Activated naive CD8-positive, alpha-beta T cell (primary cell): ENCODE measurements around the gene PDCL2.

Source experiments
- H3K27ac Mint-ChIP-seq: one replicate; pipeline ENCODE4 v1.8.0; 2021; ENCODE audit warnings: mixed read lengths
- H3K27me3 Mint-ChIP-seq: one replicate; pipeline ENCODE4 v1.8.0; 2021; ENCODE audit warnings: mixed read lengths
- H3K36me3 Mint-ChIP-seq: one replicate; pipeline ENCODE4 v1.8.0; 2021; ENCODE audit warnings: mixed read lengths
- H3K4me1 Mint-ChIP-seq: one replicate; pipeline ENCODE4 v1.8.0; 2021; ENCODE audit warnings: low read depth, mixed read lengths
- H3K4me3 Mint-ChIP-seq: one replicate; pipeline ENCODE4 v1.8.0; 2021; ENCODE audit warnings: mild to moderate bottlenecking, mixed read lengths
- H3K9me3 Mint-ChIP-seq: one replicate; pipeline ENCODE4 v1.8.0; 2021; ENCODE audit warnings: low read depth, mixed read lengths

The PDCL2 gene

DNA sequence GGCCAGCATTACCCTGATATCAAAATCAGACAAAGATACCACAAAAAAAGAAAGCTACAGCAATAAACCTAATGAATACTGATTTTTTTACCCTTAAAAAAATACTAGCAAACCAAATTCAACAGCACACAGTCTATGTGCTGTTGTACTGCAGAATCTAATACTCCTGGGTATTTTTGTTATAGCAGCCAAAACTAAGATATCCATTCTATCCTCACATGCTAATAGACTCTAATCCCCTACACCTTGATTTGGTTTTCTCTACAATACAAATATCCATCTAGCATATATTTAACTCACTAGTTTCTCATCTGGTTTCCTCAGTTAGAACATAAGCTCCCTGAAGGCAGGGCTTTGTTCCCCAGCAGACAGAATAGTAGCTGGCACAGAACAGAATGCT lies 57.7 kb downstream of the PDCL2 start:
- Mint-ChIP-seq H3K27ac (no peak overlapping the region), H3K9me3 (peaks cover 10% of the 10 kb centered on the region), H3K4me1 (peaks cover 29% of the 10 kb centered on the region), H3K4me3 (no peak overlapping the region), H3K36me3 (peaks cover 32% of the 10 kb centered on the region), H3K27me3 (no peaks in the 10 kb centered on the region)

DNA sequence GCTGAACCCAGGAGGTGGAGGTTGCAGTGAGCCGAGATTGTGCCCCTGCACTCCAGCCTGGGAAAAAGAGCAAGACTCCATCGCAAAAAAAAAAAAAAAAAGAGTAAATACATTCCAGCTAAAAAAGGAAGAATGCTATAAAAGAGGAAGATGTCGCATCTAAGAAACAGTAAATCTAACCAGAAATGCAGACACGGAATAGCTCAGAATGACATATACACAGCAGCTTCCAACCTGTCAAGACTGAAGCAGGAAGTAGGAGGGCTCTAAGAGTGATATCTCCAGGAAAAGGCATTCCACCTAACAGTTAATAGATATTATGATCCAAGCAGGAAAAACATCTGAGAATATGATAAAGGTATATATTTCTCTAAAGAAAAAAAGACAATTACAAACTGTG lies 61.4 kb downstream of the PDCL2 start:
- H3K27me3 Mint-ChIP-seq = no peaks in the 10 kb centered on the region
- H3K4me1 Mint-ChIP-seq = peaks cover 16% of the 10 kb centered on the region
- peaks cover 36% of the 10 kb centered on the region for H3K36me3 Mint-ChIP-seq
- H3K9me3 Mint-ChIP-seq = peaks cover 10% of the 10 kb centered on the region
- no peak overlapping the region for H3K27ac Mint-ChIP-seq
- no peak overlapping the region for H3K4me3 Mint-ChIP-seq

DNA sequence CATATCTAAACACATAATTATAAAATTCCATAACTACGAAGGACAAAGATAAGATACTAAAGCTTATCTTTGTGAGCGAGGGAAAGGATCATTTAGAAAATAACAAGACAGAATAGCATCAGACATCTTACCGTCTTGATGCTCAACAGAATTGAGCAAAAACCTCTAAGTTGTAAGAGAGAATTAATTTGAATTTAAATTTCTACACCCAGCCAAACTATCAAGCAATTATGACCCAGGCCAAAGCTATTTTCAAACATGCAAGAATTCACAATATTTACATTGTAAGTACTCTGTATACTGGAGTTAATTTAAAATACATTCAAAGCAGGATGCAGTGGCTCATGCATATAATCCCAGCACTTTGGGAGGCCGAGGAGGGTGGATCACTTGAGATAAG lies 61.9 kb downstream of the PDCL2 start:
- Mint-ChIP-seq H3K27ac (no peak overlapping the region), H3K27me3 (no peaks in the 10 kb centered on the region), H3K4me1 (peaks cover 16% of the 10 kb centered on the region), H3K36me3 (peaks cover 36% of the 10 kb centered on the region), H3K4me3 (no peak overlapping the region), H3K9me3 (peaks cover 10% of the 10 kb centered on the region)

DNA sequence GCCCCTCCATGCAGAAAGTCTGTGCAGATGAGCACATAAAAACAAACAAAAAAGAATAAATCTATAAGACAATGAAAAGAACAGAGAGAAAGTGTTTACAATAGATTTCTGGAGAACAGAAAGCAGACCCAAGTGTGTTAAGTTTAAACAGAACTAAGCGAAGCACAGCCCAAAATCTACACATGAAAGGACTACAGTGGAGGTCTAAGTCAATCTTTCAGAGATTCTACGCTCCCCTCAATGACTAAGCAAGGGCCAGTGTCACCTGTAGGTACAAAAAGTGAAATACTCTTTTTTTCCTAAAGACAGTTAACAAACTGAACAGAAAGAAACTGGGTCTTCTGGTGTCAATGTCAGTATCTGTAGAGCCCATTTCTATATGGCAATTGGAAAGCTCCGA lies 63.6 kb downstream of the PDCL2 start:
- Mint-ChIP-seq H3K27me3 (no peaks in the 10 kb centered on the region), H3K4me1 (peaks cover 20% of the 10 kb centered on the region), H3K27ac (no peak overlapping the region), H3K9me3 (peaks cover 10% of the 10 kb centered on the region), H3K36me3 (peaks cover 32% of the 10 kb centered on the region), H3K4me3 (no peak overlapping the region)

DNA sequence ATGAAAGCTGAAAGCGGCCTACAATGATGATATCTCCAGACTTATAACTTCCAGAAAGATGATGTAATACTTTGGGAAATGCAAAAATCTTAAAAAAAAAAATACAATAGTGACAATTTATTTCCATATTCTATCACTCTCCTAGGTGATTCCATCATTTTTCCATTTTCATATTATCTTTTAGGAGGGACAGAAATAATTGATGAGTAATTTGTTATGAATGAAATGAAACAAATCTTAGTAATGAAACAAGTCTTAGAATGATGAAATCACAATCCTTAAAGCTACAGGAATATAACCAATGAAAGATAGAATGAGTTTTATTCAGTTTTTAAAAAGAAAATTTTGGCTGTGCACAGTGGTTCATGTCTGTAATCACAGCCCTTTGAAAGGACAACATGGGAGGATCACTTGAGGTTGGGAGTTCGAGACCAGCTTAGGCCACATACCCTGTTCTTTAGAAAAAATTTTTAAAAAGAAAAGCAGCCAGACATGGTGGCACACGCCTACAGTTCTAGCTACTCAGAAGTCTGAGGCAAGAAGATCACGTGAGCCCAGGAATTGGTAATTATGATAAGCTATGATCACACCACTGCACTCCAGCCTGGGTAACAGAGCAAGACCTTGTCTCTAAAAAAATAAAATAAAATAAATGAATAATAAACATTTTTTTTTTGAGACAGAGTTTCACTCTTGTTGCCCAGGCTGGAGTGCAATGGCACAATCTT lies 67.0 kb downstream of the PDCL2 start:
- Mint-ChIP-seq H3K4me3 (no peak overlapping the region), H3K9me3 (peaks cover 5% of the 10 kb centered on the region), H3K36me3 (peaks cover 25% of the 10 kb centered on the region), H3K27me3 (no peaks in the 10 kb centered on the region), H3K27ac (no peak overlapping the region), H3K4me1 (peaks cover 19% of the 10 kb centered on the region)

DNA sequence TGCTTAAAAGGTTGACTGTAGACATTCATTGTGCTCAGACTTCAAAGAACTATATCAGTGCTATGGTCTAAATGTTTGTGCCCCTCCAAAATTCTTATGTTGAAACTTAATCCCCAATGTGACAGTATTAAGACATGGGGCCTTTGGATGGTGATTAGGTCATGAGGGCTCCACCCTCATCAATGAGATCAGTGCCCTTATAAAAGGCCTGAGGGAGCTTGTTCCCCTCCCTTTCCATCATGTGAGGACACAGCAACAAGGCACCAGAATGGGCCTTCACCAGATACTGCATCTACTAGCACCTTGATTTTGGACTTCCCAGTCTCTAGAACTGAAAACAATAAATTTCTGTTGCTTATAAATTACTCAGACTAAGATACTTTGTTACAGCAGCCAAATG lies 73.6 kb downstream of the PDCL2 start:
- Mint-ChIP-seq H3K4me3 (no peak overlapping the region), H3K4me1 (peaks cover 5% of the 10 kb centered on the region), H3K9me3 (no peaks in the 10 kb centered on the region)

DNA sequence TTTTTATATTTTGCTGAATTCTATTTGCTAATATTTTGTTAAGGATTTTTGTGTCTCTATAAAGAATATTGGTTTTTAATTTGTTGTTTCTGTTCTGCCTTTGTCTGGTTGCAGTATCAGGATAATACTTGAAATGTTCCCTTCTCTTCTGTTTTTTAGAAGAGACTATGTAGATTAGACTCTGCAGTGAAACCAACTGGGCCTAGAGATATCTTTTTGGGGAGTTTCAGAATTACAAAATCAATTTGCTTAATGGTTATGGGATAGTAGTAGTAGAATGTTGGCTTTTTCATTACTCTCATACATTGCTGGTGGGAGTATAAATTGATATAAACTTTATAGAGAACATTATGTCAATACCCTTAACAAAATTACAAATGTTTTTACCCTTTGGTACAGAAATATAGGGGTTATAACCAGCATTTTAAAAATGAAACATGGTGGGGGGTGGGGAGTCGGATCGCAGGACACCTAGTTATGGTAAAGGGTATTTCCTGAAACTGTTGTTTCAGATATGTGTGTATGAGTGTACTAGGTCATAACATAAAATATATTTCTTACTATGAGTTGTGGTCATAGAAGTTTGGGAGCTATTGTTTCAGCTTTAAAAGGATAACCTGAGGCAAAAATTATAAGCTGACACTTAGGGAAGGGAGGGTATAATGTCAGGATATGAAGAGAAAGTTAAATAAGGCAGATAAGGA lies 74.4 kb downstream of the PDCL2 start:
- Mint-ChIP-seq H3K4me3 (no peak overlapping the region), H3K36me3 (peaks cover 17% of the 10 kb centered on the region), H3K9me3 (peaks cover 1% of the 10 kb centered on the region), H3K4me1 (peaks cover 5% of the 10 kb centered on the region), H3K27me3 (no peaks in the 10 kb centered on the region), H3K27ac (no peak overlapping the region)

More for the DNA sequence above, 73.6 kb downstream of the PDCL2 start:
- Mint-ChIP-seq H3K27ac (no peak overlapping the region), H3K36me3 (peaks cover 17% of the 10 kb centered on the region), H3K27me3 (no peaks in the 10 kb centered on the region)

DNA sequence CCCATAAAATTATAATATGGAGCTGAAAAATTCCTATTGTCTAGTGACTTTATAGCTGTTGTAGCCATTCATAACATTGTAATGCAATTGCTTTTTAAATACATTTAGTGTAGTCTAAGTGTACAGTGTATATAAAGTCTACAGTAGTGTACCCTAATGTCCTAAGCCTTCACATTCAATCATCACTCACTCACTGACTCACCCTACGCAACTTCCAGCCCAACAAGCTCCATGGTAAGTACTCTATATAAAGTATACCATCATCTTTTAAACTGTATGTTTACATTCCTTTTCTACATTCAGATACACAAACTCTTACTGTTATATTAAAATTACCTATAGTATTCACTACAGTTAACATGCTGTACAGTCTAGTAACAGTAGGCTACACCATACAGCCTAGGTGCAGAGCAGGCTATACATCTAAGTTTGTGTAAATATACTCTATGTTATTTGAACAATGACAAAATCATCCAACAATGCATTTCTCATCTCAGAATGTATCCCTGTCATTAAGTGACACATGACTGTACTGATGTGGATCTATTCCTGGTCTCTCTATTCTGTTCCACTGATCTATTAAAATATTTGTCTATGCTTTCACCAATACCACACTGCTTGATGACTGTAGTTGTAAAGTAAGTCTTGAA lies 79.0 kb downstream of the PDCL2 start:
- Mint-ChIP-seq H3K27ac (no peak overlapping the region), H3K36me3 (peaks cover 15% of the 10 kb centered on the region), H3K9me3 (peaks cover 3% of the 10 kb centered on the region), H3K27me3 (no peaks in the 10 kb centered on the region), H3K4me1 (peaks cover 21% of the 10 kb centered on the region), H3K4me3 (no peak overlapping the region)

DNA sequence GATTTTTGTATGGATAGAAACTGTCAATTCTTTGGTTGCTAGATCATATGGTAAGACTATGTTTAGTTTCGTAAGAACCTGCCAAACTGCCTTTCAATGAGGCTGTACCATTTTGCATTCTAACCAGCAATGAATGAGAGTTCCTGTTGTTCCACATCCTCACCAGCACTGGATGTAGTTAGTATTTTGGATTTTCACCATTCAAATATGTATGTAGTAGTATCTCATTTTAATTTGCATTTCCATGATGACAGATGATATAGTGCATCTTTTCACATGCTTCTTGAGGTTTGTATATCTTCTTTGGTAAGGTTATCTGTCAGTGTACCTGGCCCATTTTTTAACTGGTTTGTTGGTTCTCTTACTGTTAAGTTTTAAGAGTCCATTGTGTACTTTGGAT lies 80.0 kb downstream of the PDCL2 start:
- Mint-ChIP-seq H3K36me3 (peaks cover 14% of the 10 kb centered on the region), H3K4me1 (peaks cover 20% of the 10 kb centered on the region), H3K27me3 (no peaks in the 10 kb centered on the region), H3K4me3 (no peak overlapping the region), H3K27ac (no peak overlapping the region), H3K9me3 (peaks cover 3% of the 10 kb centered on the region)

DNA sequence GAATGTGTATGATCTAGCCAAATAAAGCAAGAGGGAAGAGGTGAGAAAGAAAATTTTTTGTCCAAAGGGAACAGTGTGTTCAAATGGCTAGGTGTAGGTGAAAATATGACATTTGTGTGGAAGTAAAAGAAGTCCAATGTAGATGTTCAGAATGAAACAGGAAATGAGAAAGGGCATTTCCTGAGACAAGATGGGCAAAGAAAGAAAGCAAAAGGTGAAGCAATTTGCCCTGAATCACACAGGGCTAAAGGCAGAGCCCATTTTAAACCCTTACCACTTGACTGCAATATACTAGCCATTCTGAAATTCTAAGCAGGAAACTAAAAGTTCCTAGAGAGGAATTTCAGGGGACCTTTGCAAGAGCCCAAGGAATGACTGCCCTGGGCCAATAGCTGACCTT lies 81.4 kb downstream of the PDCL2 start:
- Mint-ChIP-seq H3K27me3 (no peaks in the 10 kb centered on the region), H3K36me3 (peaks cover 12% of the 10 kb centered on the region), H3K4me3 (no peak overlapping the region), H3K27ac (no peak overlapping the region), H3K4me1 (peaks cover 22% of the 10 kb centered on the region), H3K9me3 (peaks cover 3% of the 10 kb centered on the region)

DNA sequence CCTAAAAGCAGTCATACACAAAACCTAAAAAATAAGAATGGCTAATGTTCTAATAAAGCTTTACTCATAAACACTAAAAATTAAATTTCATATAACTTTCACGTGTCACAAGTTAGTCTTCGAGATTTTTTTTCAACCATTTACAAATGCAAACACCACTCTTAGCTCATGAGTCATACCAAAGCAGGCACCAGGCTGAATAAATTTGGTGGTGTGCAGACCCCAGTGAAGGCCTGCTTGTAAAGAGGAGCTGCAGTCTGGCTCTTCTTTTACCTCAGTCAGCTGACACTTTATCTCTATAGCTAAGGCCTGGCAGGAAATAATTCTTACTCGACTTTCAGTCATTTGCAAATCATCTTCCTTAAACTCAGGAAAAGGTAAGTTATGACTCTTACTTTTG lies 82.8 kb downstream of the PDCL2 start:
- Mint-ChIP-seq H3K4me1 (peaks cover 22% of the 10 kb centered on the region), H3K27me3 (no peaks in the 10 kb centered on the region), H3K27ac (no peak overlapping the region), H3K4me3 (no peak overlapping the region), H3K9me3 (peaks cover 3% of the 10 kb centered on the region), H3K36me3 (peaks cover 12% of the 10 kb centered on the region)

DNA sequence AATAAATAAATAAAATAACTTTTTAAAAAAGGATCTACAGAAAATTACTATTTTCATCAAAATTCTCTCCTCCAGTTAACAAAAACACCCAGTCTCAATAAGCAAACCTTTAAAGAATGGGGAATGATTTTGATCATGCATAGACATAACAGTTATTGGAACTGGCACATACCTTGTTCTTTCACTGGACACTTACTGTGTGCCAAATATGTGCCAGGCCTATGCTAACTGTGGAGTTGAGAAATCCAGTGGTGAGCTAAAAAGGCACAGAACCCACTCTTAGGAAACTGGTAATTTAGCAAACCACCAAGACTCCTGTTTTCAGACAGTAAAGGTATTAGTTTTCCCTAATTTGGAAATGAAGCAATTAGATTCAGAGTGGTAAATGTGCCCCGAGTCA lies 84.4 kb downstream of the PDCL2 start:
- peaks cover 1% of the 10 kb centered on the region for H3K9me3 Mint-ChIP-seq

More for the DNA sequence above, 84.4 kb downstream of the PDCL2 start:
- H3K27me3 Mint-ChIP-seq = no peaks in the 10 kb centered on the region
- H3K27ac Mint-ChIP-seq = no peak overlapping the region
- H3K4me1 Mint-ChIP-seq = peaks cover 27% of the 10 kb centered on the region
- peaks cover 15% of the 10 kb centered on the region for H3K36me3 Mint-ChIP-seq
- H3K4me3 Mint-ChIP-seq = no peak overlapping the region
